Measurements from ENCODE around the gene C1QTNF8.

- no peak for TF ChIP-seq CTCF (IDR thresholded peaks at IDR 0.05)
- no peak for TF ChIP-seq EZH2 (IDR thresholded peaks at IDR 0.05)
Observed at GRCh38 chr16:1038932-1039331, 57.1 kb downstream of the C1QTNF8 start.

All from neural progenitor cell (in vitro differentiated cells).